Left kidney (tissue), 2 donors: ENCODE measurements around the gene SH3TC2. TPM values are rescaled to one million over a fixed set of nuclear protein-coding genes. Genes with fewer than 3 reads are reported as not detected.

Experiments
- DNase-seq: peaks from one replicate; pipeline ENCODE4 v3.0.0-alpha.2; 2013
- polyA plus RNA-seq: library from polyadenylated mRNA; unstranded; fragments of 120-200 nt; gene quantifications from one replicate; pipeline ENCODE4 v1.2.1, GENCODE V29; 2013; ENCODE audit not compliant: insufficient read length

Gene SH3TC2
- polyA plus RNA-seq, 1 donor: 0.96 TPM

- DNase-seq: no peak
Observed at GRCh38 chr5:149061341-149061740, 1.5 kb downstream of the SH3TC2 start.

GRCh38 chr5:149060325-149060724 is 2.5 kb downstream of the SH3TC2 start:
- no peak for DNase-seq

- no peak for DNase-seq
Observed at GRCh38 chr5:149056616-149057165, 6.2 kb downstream of the SH3TC2 start.

DNA sequence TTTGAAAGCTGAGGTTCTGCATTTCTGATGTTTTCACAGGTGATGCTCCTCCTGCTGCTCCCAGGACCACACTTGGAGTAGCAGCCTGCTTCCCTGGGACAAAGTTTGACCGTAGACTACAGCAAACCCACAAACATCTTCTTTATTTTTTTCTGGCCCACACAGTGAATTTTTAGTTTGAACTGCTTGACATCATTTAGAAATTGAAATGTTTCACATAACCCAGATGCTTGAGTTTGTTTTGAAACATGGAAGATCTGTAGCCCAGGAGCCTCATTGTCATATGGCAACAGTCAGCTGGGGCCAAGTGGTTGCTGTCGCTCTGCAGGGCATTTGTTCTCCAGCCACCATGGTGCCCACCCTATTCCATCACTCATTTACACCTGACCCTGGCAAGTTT is 8.4 kb downstream of the SH3TC2 start:
- DNase-seq: no peak

DNA sequence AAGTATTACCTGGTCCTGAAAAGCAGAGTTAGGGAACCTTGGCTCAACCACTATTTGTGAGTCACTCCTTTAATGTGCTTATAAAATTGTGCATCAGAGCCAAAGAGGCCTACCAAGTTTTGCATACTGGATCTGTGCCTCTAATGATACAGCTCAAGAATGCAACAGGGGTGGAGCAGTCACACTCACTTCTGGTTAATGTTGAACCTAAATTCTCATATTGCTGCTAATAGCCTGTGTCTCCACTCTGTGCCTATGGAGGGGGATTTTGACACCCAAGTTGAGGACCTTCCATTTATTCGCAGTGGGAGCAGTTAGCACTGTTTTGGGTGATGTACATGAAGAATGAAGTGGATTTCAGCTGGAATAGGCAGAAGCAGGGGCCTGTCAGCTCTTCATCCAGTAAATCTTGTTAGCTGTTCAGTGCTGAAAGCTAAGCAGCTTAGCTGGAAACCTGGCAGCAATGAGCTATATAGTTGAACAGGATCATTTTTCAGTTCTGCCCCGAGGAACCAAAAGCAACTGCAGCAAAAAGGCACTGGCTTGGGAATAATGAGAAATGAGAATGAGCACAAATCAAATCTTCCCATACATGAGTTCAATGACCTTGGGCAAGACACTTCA is 9.7 kb downstream of the SH3TC2 start:
- DNase-seq: no peak

DNA sequence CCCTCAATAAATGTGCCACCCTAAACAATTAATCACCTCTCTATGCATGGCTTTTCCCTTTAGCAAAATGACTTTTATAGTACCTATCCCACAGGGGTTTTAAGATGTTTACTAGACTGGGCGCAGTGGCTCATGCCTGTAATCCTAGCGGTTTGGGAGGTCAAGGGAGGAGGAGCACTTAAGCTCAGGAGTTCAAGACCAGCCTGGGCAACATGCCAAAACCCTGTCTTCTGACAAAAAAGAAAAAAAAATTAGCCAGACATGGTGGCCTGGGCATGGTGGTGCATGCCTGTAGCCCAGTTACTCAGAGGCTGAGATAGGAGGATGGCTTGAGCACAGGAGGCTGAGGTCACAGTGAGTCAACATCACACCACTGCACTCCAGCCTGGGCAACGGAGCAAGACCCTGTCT is 13.5 kb downstream of the SH3TC2 start:
- no peak for DNase-seq

DNA sequence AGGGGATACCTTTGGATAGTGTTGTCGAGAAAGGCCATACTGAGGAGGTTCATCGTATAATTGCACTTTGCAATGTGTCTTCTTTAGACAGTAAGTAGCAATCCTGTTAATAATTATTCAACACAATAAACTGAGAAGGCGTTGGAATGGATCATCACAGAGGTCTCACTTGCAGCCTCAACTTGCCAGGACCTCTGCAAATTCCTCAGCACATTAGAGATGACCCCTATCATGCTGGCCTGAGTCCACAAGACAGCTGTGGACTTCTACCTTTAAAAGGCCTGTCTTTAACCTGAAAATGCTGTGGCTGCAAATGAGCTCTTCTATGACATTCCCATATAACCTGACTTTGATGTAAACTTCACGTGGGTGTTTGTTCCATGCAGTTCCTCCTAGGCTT is 14.1 kb downstream of the SH3TC2 start:
- DNase-seq: no peak

DNA sequence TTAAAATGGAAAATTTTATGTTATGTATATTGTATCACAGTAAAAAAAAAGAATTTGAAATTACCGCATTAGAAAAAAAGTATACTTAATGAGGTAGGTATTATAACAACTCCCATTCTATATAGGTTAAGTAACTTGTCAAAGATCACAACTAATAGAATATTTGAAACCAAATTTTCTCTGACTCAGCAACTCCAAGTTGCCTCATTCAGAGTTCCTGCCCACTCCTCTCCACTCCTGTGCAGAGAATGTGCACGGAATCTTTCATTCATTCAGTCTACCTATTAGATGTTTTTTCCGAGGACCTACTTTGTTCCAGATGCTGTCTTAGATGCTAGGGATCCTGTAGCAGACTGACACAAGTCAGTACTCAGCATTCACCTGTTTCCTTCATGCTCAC is 15.4 kb downstream of the SH3TC2 start:
- no peak for DNase-seq

DNA sequence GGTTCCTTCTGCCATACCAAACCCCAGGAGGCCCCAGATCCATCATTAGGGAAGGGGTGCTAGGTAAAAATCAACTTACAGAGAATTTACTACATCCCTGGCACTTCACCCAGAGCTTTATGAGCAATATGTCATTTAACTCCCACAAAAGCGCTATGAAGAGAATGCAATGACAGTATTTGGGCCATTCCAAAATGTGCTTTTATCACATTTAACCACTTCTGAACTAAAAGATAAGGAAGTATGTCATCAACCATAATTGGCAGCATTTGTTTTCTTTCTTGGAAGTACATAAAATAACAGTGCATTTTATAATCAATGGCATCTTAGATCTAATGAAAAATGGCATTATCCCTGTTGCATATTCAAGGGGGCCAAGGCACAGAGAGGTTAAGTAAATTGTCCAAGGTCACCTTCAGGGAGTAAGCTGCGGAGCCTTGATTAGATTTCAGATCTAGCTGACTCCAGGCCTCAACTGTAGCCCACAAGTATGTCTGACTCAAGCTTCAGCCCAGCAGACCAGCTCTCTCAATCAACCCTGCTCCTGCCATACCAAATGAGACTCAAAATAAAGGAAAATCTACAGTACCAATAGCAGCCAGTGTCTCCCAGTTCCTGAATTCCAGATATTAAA is 16.5 kb downstream of the SH3TC2 start:
- no peak for DNase-seq

GRCh38 chr5:149045089-149045460 is 17.8 kb downstream of the SH3TC2 start:
- no peak for DNase-seq

- DNase-seq: no peak
Observed at GRCh38 chr5:149044453-149045088, 18.3 kb downstream of the SH3TC2 start.

DNA sequence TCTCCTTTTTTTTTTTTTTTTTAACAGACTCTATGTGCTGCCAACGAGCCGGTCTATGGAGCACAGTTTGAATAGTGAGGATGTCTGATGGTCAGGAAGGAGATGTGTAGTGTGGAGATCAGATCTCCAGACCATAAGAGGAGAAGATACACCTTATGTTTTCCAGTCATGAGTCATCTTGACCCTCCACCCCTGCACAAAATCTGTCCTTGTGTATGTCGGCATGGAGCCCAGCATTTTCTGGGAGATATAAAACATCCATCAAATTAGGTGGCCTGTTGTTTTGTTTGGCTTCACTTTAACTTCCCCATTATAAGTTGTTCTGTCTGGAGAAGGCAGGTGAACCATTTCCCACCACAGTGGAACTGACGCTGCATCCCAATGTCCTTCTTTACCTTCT is 19.2 kb downstream of the SH3TC2 start:
- DNase-seq: no peak

GRCh38 chr5:149042865-149043264 is 20.0 kb downstream of the SH3TC2 start:
- no peak for DNase-seq

GRCh38 chr5:149041242-149041641 is 21.6 kb downstream of the SH3TC2 start:
- DNase-seq: no peak

DNA sequence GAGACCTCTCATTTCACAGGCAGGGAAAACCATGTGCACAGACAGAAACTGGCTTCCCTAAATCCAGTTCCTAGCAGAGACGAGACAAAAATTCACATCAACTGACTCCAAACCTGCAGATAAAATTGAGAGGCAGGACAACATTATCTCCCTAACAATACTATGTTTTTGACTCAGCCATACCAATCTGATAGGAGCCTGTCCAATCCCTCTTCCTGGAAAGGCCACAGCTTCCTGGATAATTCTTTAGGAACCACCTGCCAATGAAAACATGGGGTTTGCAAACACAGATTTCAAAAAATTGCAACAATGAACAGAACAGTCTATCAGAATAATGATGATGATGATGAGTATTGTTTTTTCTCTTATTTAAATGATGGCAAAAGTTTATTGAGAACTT is 22.4 kb downstream of the SH3TC2 start:
- no peak for DNase-seq

GRCh38 chr5:149039506-149039905 is 23.4 kb downstream of the SH3TC2 start:
- no peak for DNase-seq

DNA sequence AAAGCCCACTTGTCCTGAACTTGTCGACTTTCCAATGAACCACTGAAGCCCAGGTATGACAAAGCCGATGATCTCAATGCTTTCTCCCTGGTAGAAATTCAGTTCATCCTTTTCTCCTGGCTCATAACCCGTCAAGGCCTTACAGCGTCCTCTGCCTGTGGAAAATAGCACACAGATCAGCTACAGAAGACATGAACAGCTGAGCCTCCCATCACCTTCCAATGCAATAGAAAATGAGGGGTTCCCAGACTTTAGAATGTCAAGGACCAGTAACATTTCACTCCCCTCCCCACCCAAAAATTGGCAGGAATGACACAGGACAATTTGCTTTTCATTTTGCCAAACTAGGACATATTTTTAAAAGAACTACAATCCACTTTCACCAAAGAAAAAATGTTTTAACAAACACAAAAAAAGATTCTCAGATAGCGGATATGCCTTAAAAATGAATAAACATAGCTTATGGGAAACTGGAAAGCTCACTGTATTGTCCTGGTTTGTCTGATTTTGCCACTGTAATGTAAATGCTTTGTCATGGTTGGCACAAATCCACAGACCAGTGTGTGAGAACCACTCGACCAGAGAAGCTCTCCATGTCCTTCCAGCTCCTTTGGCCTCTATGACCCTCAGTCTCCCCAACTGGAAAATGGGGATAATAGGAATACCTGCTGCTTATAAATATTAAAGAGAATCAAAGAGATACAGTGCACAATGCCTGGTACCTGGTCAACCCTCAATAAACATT is 24.4 kb downstream of the SH3TC2 start:
- no peak for DNase-seq

GRCh38 chr5:149037817-149038216 is 25.0 kb downstream of the SH3TC2 start:
- DNase-seq: no peak

GRCh38 chr5:149036970-149037369 is 25.9 kb downstream of the SH3TC2 start:
- DNase-seq: no peak

- DNase-seq: no peak
Observed at GRCh38 chr5:149036168-149036567, 26.7 kb downstream of the SH3TC2 start.

DNA sequence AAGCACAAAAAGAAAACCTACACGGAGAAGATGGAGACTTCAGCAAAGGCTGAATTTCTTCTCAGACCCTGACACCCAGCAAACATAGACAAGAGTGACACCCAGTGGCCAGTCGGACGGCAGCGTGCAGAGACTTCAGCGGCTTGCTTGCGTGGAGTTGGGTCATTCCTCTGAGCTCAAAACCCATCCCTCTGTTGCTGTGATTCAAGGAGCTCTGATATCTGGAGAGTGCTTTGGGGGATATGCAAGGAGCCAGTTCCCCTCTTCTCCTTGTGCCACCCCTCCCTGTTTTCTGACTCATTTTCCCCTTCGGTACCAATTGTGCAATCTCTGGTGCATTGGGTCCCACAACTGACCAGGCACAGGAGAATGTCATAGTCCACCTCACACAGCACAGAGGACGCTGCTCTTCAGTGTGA is 27.5 kb downstream of the SH3TC2 start:
- DNase-seq: peak; percentile 65

DNA sequence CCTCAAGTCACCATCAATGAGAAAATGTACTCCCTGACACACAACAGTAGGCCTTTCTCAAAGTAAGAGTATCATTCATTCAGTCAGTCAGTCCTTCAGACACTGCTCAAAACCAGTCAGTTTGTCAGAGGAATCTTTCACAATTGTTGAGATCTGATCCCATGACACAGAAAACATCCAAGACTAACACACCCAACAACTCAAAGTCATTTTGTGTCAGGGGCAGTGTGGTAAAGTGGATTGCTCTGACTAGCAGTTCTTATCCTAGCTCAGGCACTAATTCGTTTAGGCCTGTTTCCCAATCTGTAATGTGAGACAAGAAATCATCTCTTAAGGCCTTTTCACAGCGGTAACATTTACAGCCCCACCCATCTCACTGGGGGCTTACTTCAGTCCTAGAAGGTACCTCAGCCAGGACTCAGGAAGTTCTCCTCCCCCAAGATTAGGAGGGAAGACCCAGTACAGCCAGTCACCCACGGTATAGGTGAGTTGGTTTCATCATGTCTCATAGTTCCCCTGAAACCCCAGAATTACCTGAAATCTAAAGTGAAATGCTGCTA is 31.9 kb downstream of the SH3TC2 start:
- DNase-seq: no peak
